Measurements from ENCODE around the gene RASSF1. TPM values are rescaled to one million over a fixed set of nuclear protein-coding genes. Genes with fewer than 3 reads are reported as not detected.
A peak's percentile ranks its signal among the peaks of the same experiment; 100 is the strongest.

Gene RASSF1
- total RNA-seq, 2 experiments from 2014 or later, result 33.0 to 36.0 TPM

DNA sequence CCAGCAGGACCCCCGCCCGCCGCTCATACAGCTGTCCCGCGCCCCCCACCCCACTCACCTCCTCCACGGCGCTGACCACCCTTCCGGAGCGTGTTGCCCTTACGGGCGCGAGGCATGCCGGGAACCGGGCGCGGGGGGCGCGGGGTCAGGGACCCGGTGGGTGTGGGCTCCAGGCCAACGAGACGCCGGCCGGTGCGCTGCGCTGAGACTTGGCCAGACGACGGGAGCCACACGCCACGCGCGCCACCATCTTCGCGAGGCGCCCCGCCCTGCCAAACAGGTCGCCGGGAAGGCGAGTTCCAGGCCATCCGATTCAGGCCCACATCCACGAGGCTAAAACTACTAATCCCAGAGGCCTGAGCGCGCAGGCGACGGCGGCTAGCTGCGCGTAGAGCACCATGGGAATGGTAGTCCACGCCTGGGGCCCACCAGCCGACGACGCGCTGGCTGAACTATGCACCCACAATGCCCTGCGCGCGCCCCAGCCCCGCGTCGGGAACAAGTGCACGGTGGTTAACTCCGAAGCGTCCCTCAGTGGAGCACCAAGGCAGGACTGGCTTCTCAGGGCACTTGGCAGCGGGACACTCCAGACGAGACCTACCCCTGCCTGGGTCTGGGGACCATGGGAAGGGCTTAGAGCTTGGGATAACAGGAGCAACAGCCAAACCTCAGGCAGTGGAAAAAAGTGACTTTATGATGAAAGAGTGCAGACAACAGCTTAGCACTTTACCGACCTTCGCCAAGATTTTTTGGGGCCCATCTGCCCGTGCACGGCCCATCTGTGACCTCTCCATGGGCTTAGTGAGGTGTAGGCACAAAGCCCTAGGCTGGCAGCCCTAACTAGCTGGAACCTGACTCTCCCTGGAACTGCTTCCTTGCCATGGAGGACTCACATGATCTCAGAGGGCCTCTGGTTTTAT lies 48.2 kb downstream of the RASSF1 start, which contains the start of gene IFRD2:
Gene IFRD2, minus strand, starts transcription at position 271 of the 920 bp plus-strand sequence. Its CDS starts 155 bp downstream, at position 116.
- no peaks in the 10 kb centered on the region for H3K9me3 ChIP-seq (ENCODE audit: low read length)
- peak within 1 kb of the TSS; percentile 65 for H2AFZ ChIP-seq (ENCODE audit: low read length)
- peak; percentile 98 for DNase-seq (ENCODE audit: low spot score)
- no peaks in the 10 kb centered on the region for H3K9me2 ChIP-seq (ENCODE audit: insufficient read depth, low read length)
- peak within 1 kb of the TSS; percentile 32 for H3K27ac ChIP-seq (ENCODE audit: low read depth, low read length, poor library complexity, severe bottlenecking)
- intact Hi-C loops (cut with micrococcal nuclease; ENCODE audit: unreplicated experiment), result no loop called here
- H4K20me1 ChIP-seq (ENCODE audit: insufficient read depth, low read length), result no peaks in the 10 kb centered on the region
- peaks cover 20% of the 10 kb centered on the region for H3K79me2 ChIP-seq (ENCODE audit: insufficient read depth, low read depth, low read length)
- H3K4me1 ChIP-seq (ENCODE audit: insufficient read depth, low read length, poor library complexity, severe bottlenecking), result peaks cover 6% of the 10 kb centered on the region
- CTCF ChIA-PET (ENCODE audit: unreplicated experiment), result interaction anchor here (0.6 to 2.0 kb wide), 2 partner anchors 28 to 31 kb away, joined by 3 to 5 read pairs; no protein-coding TSS in a partner anchor
- TF ChIP-seq, protein P1, sequence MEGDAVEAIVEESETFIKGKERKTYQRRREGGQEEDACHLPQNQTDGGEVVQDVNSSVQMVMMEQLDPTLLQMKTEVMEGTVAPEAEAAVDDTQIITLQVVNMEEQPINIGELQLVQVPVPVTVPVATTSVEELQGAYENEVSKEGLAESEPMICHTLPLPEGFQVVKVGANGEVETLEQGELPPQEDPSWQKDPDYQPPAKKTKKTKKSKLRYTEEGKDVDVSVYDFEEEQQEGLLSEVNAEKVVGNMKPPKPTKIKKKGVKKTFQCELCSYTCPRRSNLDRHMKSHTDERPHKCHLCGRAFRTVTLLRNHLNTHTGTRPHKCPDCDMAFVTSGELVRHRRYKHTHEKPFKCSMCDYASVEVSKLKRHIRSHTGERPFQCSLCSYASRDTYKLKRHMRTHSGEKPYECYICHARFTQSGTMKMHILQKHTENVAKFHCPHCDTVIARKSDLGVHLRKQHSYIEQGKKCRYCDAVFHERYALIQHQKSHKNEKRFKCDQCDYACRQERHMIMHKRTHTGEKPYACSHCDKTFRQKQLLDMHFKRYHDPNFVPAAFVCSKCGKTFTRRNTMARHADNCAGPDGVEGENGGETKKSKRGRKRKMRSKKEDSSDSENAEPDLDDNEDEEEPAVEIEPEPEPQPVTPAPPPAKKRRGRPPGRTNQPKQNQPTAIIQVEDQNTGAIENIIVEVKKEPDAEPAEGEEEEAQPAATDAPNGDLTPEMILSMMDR (conservative IDR thresholded peaks at IDR 0.05; ENCODE audit: low read length), result no peak
- TF ChIP-seq EZH2phosphoT487 (IDR thresholded peaks at IDR 0.05; ENCODE audit: borderline replicate concordance, low read depth, low read length), result no peak
- H3K4me3 ChIP-seq (ENCODE audit: low read depth, low read length, poor library complexity, severe bottlenecking), result peak within 1 kb of the TSS; percentile 89
- peak within 1 kb of the TSS; percentile 82 for H3K4me2 ChIP-seq (ENCODE audit: low read length)
- peaks cover 33% of the 10 kb centered on the region for H3K36me3 ChIP-seq (ENCODE audit: insufficient read depth, low read length)
- TSS peak; percentile 83 for BruUV-seq (replicated peaks)
- POLR2A ChIA-PET, result interaction anchor here (0.6 to 2.1 kb wide), 3 partner anchors 13 to 1097 kb away, joined by 3 to 10 read pairs (median 3); no protein-coding TSS in a partner anchor

DNA sequence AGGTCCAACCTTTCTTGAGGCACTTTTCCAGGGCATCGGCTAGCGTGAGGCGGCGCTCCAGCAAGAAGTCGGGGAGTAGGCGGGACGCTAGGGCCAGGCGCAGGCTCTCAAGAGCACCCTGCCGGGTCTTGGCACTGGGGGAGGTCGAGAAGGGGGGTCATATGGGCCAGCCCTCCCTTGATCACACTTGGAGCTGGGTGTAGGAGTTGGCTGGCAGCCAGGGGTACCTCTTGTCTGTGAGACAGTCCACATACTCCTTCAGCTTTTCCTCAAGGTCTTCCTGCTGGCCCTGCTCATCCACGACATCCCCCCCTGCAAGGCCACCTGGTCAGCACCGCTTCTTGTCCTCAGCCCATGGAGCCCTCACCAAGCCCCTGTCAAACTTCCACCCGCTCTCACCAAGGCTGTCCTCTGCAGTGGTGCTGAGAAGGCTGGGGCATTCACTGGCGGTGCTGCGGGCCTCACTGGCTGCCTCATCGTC lies 50.4 kb downstream of the RASSF1 start:
- Histone ChIP-seq H3K36me3 (ENCODE audit: insufficient read depth, low read length) (peaks cover 52% of the 10 kb centered on the region), H3K79me2 (ENCODE audit: insufficient read depth, low read depth, low read length) (peaks cover 20% of the 10 kb centered on the region), H3K4me2 (ENCODE audit: low read length) (peak overlapping the region; percentile 76), H3K9me2 (ENCODE audit: insufficient read depth, low read length) (no peaks in the 10 kb centered on the region), H3K4me3 (ENCODE audit: low read depth, low read length, poor library complexity, severe bottlenecking) (peak overlapping the region; percentile 89), H2AFZ (ENCODE audit: low read length) (no peak overlapping the region), H3K27ac (ENCODE audit: low read depth, low read length, poor library complexity, severe bottlenecking) (no peak overlapping the region), H3K4me1 (ENCODE audit: insufficient read depth, low read length, poor library complexity, severe bottlenecking) (peaks cover 6% of the 10 kb centered on the region), H3K9me3 (ENCODE audit: low read length) (no peaks in the 10 kb centered on the region), H4K20me1 (ENCODE audit: insufficient read depth, low read length) (no peaks in the 10 kb centered on the region)
- BruUV-seq (replicated peaks), result no TSS peak
- ChIA-PET POLR2A (interaction anchor here (0.6 kb wide), 1 partner anchor 90 kb away, joined by 4 read pairs; no protein-coding TSS in a partner anchor), CTCF (ENCODE audit: unreplicated experiment) (no interaction called here)
- no peak for DNase-seq (ENCODE audit: low spot score)
- TF ChIP-seq, protein P1 (conservative IDR thresholded peaks at IDR 0.05; ENCODE audit: low read length), result no peak
- intact Hi-C loops (cut with micrococcal nuclease; ENCODE audit: unreplicated experiment), result no loop called here
